PC-9 (cell line): ENCODE results near the gene WRAP53. TPM values are rescaled to one million over a fixed set of nuclear protein-coding genes. Genes with fewer than 3 reads are reported as not detected.

Experiments
- BruUV-seq: library from RNA; stranded (reverse); fragments of 400-500 nt; replicated peaks from 2 replicates; lab custom pipeline; 2021; lab: Mats Ljungman, UMichigan
- CTCF ChIA-PET: fragments of 300-600 bp; sonication (Branson Sonifier 250); formaldehyde crosslinking; loops from one replicate; lab custom pipeline; 2022; ENCODE audit warnings: antibody characterized with exemption; lab: Charles Lee
- POLR2A ChIA-PET: fragments of 300-600 bp; sonication (Branson Sonifier 250); formaldehyde crosslinking; loops from one replicate; lab custom pipeline; 2022; ENCODE audit warnings: antibody characterized with exemption; ENCODE audit not compliant: unreplicated experiment; lab: Charles Lee
- DNase-seq, 2 experiments: peaks; one replicate each; pipeline versions ENCODE4 v3.0.0 to v3.0.0-alpha.2; 2015 to 2022; ENCODE audit warnings: mixed read lengths in 1 of 2
- H2AFZ ChIP-seq: fragments of 200-600 bp; sonication (generic); 2 replicates; pipeline ENCODE4 v1.8.1; 2017; ENCODE audit warnings: antibody characterized with exemption
- H3F3A ChIP-seq: fragments of 200-600 bp; sonication (generic); 2 replicates; pipeline ENCODE4 v1.8.1; 2017; ENCODE audit warnings: antibody characterized with exemption, mild to moderate bottlenecking, low read depth; ENCODE audit not compliant: insufficient read depth
- H3K27ac ChIP-seq: fragments of 200-600 bp; sonication (generic); 2 replicates; pipeline ENCODE4 v1.6.1; 2016; ENCODE audit warnings: mixed run types
- H3K27me3 ChIP-seq: fragments of 200-600 bp; sonication (generic); 2 replicates; pipeline ENCODE4 v1.6.1; 2016; ENCODE audit warnings: low read depth, mixed run types; ENCODE audit not compliant: insufficient read depth
- H3K36me3 ChIP-seq: fragments of 200-600 bp; sonication (generic); 2 replicates; pipeline ENCODE4 v1.6.1; 2016; ENCODE audit warnings: low read depth, mixed run types
- H3K4me1 ChIP-seq: fragments of 200-600 bp; sonication (generic); replicated peaks from 2 replicates; pipeline ENCODE4 v1.6.1; 2016; ENCODE audit warnings: mixed run types; ENCODE audit not compliant: insufficient read depth
- H3K4me2 ChIP-seq: fragments of 200-600 bp; sonication (generic); 2 replicates; pipeline ENCODE4 v1.6.1; 2017; ENCODE audit warnings: mixed run types
- H3K4me3 ChIP-seq: fragments of 200-600 bp; sonication (generic); 2 replicates; pipeline ENCODE4 v1.6.1; 2016; ENCODE audit warnings: mixed run types
- H3K79me2 ChIP-seq: fragments of 200-600 bp; sonication (generic); 2 replicates; pipeline ENCODE4 v1.6.1; 2017; ENCODE audit warnings: low read depth, mixed run types
- H3K9me2 ChIP-seq: fragments of 200-600 bp; sonication (generic); 2 replicates; pipeline ENCODE4 v1.8.1; 2017; ENCODE audit warnings: mild to moderate bottlenecking; ENCODE audit not compliant: insufficient read depth
- H3K9me3 ChIP-seq: fragments of 200-600 bp; sonication (generic); 2 replicates; pipeline ENCODE4 v1.8.1; 2016; ENCODE audit warnings: low read depth; ENCODE audit not compliant: insufficient read depth
- H4K20me1 ChIP-seq: fragments of 200-600 bp; sonication (generic); 2 replicates; pipeline ENCODE4 v1.8.1; 2017; ENCODE audit not compliant: insufficient read depth
- CTCF ChIP-seq: fragments of 200-600 bp; sonication (generic); conservative IDR thresholded peaks from 2 replicates; pipeline ENCODE4 v1.6.1; 2017; ENCODE audit warnings: mixed run types, antibody characterized with exemption, mild to moderate bottlenecking, moderate library complexity
- EZH2 ChIP-seq: fragments of 200-600 bp; sonication (generic); IDR thresholded peaks from 2 replicates; pipeline ENCODE4 v1.8.0; 2017; ENCODE audit warnings: antibody characterized with exemption, low read depth
- intact Hi-C: fragments of 100-400 bp; cut with micrococcal nuclease; formaldehyde crosslinking; loops from one replicate; pipeline ENCODE4 v1.10.0; 2022; ENCODE audit not compliant: unreplicated experiment
- total RNA-seq: library from RNA; stranded (reverse); gene quantifications from 2 replicates; pipeline ENCODE4 v1.2.3, GENCODE V29; 2021

Gene WRAP53
- total RNA-seq, 1 experiment from 2014 or later, result 31.9 TPM

- H3K79me2 ChIP-seq, result no peaks in the 10 kb centered on the region
- no peaks in the 10 kb centered on the region for H3K36me3 ChIP-seq
- peak within 1 kb of the TSS; percentile 67 for H3K4me3 ChIP-seq
- intact Hi-C loops, result loop anchor here (1.0 to 2.0 kb wide), 2 partner anchors 28 to 129 kb away; partner anchors contain the start of gene WRAP53
- H4K20me1 ChIP-seq, result no peaks in the 10 kb centered on the region
- TF ChIP-seq CTCF, result peak; percentile 50
- no peak for TF ChIP-seq EZH2
- H3K9me3 ChIP-seq, result no peaks in the 10 kb centered on the region
- H3K4me1 ChIP-seq, result peaks cover 7% of the 10 kb centered on the region
- CTCF ChIA-PET, result interaction anchor here (0.6 to 1.2 kb wide), 8 partner anchors 49 to 380 kb away, joined by 3 to 15 read pairs (median 4); partner anchors contain the start of gene MPDU1
- BruUV-seq, result no TSS peak
- peak; percentile 71 to 91 for DNase-seq
- H2AFZ ChIP-seq, result peak within 1 kb of the TSS; percentile 86
- POLR2A ChIA-PET, result interaction anchor here (0.5 to 0.6 kb wide), 4 partner anchors 119 to 672 kb away, joined by 3 to 10 read pairs (median 4); no protein-coding TSS in a partner anchor
- H3K27me3 ChIP-seq, result no peaks in the 10 kb centered on the region
- H3F3A ChIP-seq, result peaks cover 2% of the 10 kb centered on the region; the same call in 1 of the 2 replicates
- peak within 1 kb of the TSS; percentile 84 for H3K4me2 ChIP-seq
- H3K27ac ChIP-seq, result no peak within 1 kb of the TSS
- H3K9me2 ChIP-seq, result no peaks in the 10 kb centered on the region
Observed at GRCh38 chr17:7716901-7717755, 28.9 kb downstream of the WRAP53 start, which contains the start of gene DNAH2. Gene DNAH2, plus strand, starts transcription at chr17:7717744. Its CDS starts 1,991 bp downstream, at chr17:7719735.

DNA sequence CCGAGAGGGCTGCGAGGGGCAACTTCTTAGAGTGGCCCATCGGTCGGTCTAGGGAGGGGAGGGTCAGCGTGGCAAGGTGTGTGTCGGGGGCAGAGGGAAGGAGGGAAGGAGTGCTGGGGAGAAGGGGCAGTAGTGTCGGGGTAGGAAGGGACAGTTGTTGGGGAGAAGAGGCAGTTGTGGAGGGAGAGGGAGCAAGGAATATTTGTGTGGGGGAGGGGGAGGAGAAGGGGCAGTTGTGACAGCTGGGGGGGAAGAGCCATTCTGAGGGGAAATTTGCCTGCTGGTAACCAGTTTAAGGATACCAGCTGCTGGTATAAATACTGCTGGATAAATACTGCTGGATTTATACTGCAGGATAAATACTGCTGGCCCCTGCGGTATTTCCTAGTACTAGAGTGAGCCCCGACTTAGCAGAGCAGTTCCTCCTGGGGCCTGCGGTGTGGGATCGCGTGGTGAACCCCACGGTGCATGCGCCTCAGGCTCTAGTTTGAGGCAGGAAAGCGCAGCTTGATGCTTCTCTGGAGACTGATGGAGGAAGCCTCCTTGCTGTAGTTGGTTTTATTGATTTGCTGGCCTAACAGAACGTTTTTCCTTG lies 29.6 kb downstream of the WRAP53 start:
- no peak overlapping the region for H3K27ac ChIP-seq
- ChIA-PET CTCF (interaction anchor here (0.6 to 0.7 kb wide), 3 partner anchors 48 to 116 kb away, joined by 3 to 32 read pairs (median 3); partner anchors contain the start of gene KDM6B), POLR2A (interaction anchor here (0.5 kb wide), 1 partner anchor 67 kb away, joined by 4 read pairs; no protein-coding TSS in a partner anchor)
- H3K4me2 ChIP-seq, result peak overlapping the region; percentile 84
- H3F3A ChIP-seq, result peaks cover 2% of the 10 kb centered on the region; the same call in 1 of the 2 replicates
- H3K4me1 ChIP-seq, result peaks cover 7% of the 10 kb centered on the region
- no peaks in the 10 kb centered on the region for H4K20me1 ChIP-seq
- TF ChIP-seq CTCF (no peak), EZH2 (no peak)
- intact Hi-C loops, result loop anchor here (1.0 to 2.0 kb wide), 2 partner anchors 29 to 130 kb away; partner anchors contain the start of gene WRAP53
- no peaks in the 10 kb centered on the region for H3K9me2 ChIP-seq
- no TSS peak for BruUV-seq
- no peaks in the 10 kb centered on the region for H3K9me3 ChIP-seq
- no peaks in the 10 kb centered on the region for H3K79me2 ChIP-seq
- no peaks in the 10 kb centered on the region for H3K36me3 ChIP-seq
- peak overlapping the region; percentile 67 for H3K4me3 ChIP-seq
- H2AFZ ChIP-seq, result peak overlapping the region; percentile 86; the same call in 1 of the 2 replicates
- DNase-seq, result no peak
- no peaks in the 10 kb centered on the region for H3K27me3 ChIP-seq

GRCh38 chr17:7719661-7720060 lies 31.4 kb downstream of the WRAP53 start:
- CTCF ChIA-PET, result no interaction called here
- Histone ChIP-seq H3K79me2 (no peaks in the 10 kb centered on the region), H3K9me2 (no peaks in the 10 kb centered on the region), H3K4me1 (peaks cover 7% of the 10 kb centered on the region), H3K27ac (no peak overlapping the region), H3K4me2 (no peak overlapping the region), H4K20me1 (no peaks in the 10 kb centered on the region), H3K9me3 (no peaks in the 10 kb centered on the region), H3F3A (peaks cover 2% of the 10 kb centered on the region; the same call in 1 of the 2 replicates), H3K36me3 (no peaks in the 10 kb centered on the region), H3K4me3 (no peak overlapping the region), H3K27me3 (no peaks in the 10 kb centered on the region), H2AFZ (no peak overlapping the region)
- intact Hi-C loops, result no loop called here
- TF ChIP-seq CTCF, result no peak
- no peak for TF ChIP-seq EZH2
- POLR2A ChIA-PET, result no interaction called here
- no TSS peak for BruUV-seq
- DNase-seq, result no peak
